Stomach (tissue), 4 donors: ENCODE measurements around the gene ZBTB8OS.

Experiments used
- EP300 ChIP-seq: sonication (generic); formaldehyde crosslinking; IDR thresholded peaks from one replicate; pipeline ENCODE4 v1.6.1; 2017; ENCODE audit warnings: antibody characterized with exemption
- POLR2A ChIP-seq, 4 donors: fragments of 450-650 bp; IDR thresholded peaks; one replicate each; pipeline ENCODE4 v1.6.1; 2016; ENCODE audit warnings: antibody characterized with exemption in 4 of 4, control low read depth in 2 of 4, mild to moderate bottlenecking in 1 of 4, moderate library complexity in 1 of 4
- TF ChIP-seq, protein P1 (sequence below), 7 experiments: fragments of 450-650 bp in 4 of 7; fragments of 200-600 bp in 3 of 7; sonication (generic) in 3 of 7; IDR thresholded peaks; one replicate each; pipeline ENCODE4 v1.5.1; 2016 to 2019; ENCODE audit warnings: antibody characterized with exemption in 7 of 7, control low read depth in 2 of 7, mild to moderate bottlenecking in 1 of 7

DNA sequence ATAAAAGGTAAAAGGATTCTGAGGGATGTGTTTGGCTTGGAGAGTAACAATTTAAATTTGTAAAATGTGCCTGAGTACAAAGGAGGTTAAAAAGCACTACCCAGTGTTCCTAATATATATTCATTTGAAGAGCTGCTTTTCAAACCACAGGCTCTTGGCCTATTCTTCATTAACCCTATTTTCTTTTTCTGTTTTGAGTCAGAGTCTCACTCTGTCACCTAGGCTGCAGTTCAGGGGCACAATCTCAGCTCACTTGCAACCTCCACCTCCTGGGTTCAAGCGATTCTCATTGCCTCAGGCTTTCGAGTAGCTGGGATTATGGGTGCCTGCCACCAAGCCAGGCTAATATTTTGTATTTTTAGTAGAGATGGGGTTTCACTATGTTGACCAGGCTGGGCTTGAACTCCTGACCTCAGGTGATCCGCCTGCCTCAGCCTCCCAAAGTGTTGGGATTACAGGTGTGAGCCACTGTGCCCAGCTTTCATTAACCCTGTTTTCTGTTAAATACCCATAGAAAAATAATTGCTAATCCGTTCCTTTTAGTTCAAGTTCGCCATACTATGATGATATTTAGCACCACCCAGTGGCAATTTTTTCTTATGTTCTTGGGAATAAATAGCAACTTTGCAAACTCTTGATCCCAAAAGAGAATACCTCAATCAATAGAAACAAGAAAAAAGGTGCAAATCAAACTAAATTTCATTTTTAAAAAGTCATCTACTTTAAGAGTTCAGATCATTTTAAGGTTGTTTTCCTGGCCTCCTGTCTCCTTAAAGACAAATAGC is 30.5 kb downstream of the ZBTB8OS start:
- TF ChIP-seq POLR2A (IDR thresholded peaks at IDR 0.05) (no peak), EP300 (no peak)
- TF ChIP-seq, protein P1, sequence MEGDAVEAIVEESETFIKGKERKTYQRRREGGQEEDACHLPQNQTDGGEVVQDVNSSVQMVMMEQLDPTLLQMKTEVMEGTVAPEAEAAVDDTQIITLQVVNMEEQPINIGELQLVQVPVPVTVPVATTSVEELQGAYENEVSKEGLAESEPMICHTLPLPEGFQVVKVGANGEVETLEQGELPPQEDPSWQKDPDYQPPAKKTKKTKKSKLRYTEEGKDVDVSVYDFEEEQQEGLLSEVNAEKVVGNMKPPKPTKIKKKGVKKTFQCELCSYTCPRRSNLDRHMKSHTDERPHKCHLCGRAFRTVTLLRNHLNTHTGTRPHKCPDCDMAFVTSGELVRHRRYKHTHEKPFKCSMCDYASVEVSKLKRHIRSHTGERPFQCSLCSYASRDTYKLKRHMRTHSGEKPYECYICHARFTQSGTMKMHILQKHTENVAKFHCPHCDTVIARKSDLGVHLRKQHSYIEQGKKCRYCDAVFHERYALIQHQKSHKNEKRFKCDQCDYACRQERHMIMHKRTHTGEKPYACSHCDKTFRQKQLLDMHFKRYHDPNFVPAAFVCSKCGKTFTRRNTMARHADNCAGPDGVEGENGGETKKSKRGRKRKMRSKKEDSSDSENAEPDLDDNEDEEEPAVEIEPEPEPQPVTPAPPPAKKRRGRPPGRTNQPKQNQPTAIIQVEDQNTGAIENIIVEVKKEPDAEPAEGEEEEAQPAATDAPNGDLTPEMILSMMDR (IDR thresholded peaks at IDR 0.05) = peak in 1 of 7 experiments; percentile 15
